ENCODE measurements around the gene DBNDD1. TPM values are rescaled to one million over a fixed set of nuclear protein-coding genes. Genes with fewer than 3 reads are reported as not detected.

Gene DBNDD1
- total and polyA plus RNA-seq, 3 donors from 2014 or later: 2.3 to 5.1 (median 4.7) TPM

GRCh38 chr16:89982318-89982717 is 36.9 kb downstream of the DBNDD1 start:
- TF ChIP-seq POLR2A (IDR thresholded peaks at IDR 0.05) (no peak), CTCF (IDR thresholded peaks at IDR 0.05) (no peak)
- intact Hi-C loops (cut with DNase I; ENCODE audit: low total_unique reads): no loop called here
- Histone ChIP-seq H3K27ac (no peak overlapping the region), H3K27me3 (no peaks in the 10 kb centered on the region), H3K36me3 (ENCODE audit: low read depth, missing control alignments) (no peaks in the 10 kb centered on the region), H3K9me3 (no peaks in the 10 kb centered on the region), H3K4me3 (no peak overlapping the region), H3K4me1 (no peaks in the 10 kb centered on the region)
- no peak for DNase-seq
- WGBS, 2 donors: 85 to 91% methylated on average over 8 to 9 of the region's 9 CpGs

DNA sequence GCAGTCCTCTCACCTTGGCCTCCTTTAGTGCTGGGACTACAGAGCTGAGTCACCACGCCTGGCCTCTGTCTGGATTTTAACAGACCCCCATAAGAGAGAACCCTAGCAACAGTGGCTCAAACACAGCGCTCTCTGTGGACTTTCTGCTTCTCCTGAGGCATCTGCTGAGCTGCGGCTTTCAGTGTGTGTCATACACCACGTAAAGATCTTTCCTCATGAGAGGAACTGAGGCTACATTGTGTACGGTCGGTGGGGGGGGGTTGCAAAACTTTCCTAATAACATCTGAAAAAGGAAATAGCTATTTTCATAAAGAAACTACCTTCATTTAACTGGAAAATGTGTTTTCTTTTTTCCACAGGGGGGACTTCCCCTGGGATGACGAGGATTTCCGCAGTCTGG is 37.8 kb downstream of the DBNDD1 start:
- Histone ChIP-seq H3K27me3 (no peaks in the 10 kb centered on the region), H3K36me3 (ENCODE audit: low read depth, missing control alignments) (no peaks in the 10 kb centered on the region), H3K4me1 (no peaks in the 10 kb centered on the region), H3K27ac (no peak overlapping the region), H3K9me3 (no peaks in the 10 kb centered on the region), H3K4me3 (no peak overlapping the region)
- TF ChIP-seq CTCF (IDR thresholded peaks at IDR 0.05): no peak
- no peak for TF ChIP-seq POLR2A (IDR thresholded peaks at IDR 0.05)
- intact Hi-C loops (cut with DNase I; ENCODE audit: low total_unique reads): no loop called here
- no peak for DNase-seq
- WGBS, 2 donors: 90 to 96% methylated on average over 8 of the region's 8 CpGs

GRCh38 chr16:89974870-89975269 is 44.4 kb downstream of the DBNDD1 start:
- no peaks in the 10 kb centered on the region for H3K36me3 ChIP-seq (ENCODE audit: low read depth, missing control alignments)
- H3K4me1 ChIP-seq: peaks cover 21% of the 10 kb centered on the region
- TF ChIP-seq CTCF (IDR thresholded peaks at IDR 0.05) (no peak), POLR2A (IDR thresholded peaks at IDR 0.05) (no peak)
- no peak for DNase-seq
- no peak overlapping the region for H3K27ac ChIP-seq
- no peaks in the 10 kb centered on the region for H3K9me3 ChIP-seq
- intact Hi-C loops (cut with DNase I; ENCODE audit: low total_unique reads): no loop called here
- no peaks in the 10 kb centered on the region for H3K27me3 ChIP-seq
- H3K4me3 ChIP-seq: no peak overlapping the region
- WGBS, 2 donors: 59 to 90% methylated on average over 2 of the region's 2 CpGs

GRCh38 chr16:89973654-89974335 is 45.5 kb downstream of the DBNDD1 start:
- Histone ChIP-seq H3K36me3 (ENCODE audit: low read depth, missing control alignments) (no peaks in the 10 kb centered on the region), H3K27me3 (no peaks in the 10 kb centered on the region), H3K4me3 (peak overlapping the region in 1 of 2 donors; percentile 82), H3K27ac (no peak overlapping the region), H3K4me1 (peaks cover 21% of the 10 kb centered on the region), H3K9me3 (no peaks in the 10 kb centered on the region)
- TF ChIP-seq CTCF (IDR thresholded peaks at IDR 0.05) (no peak), POLR2A (IDR thresholded peaks at IDR 0.05) (no peak)
- no peak for DNase-seq
- 61 to 76% methylated on average over 13 of the region's 13 CpGs for WGBS, 2 donors
- intact Hi-C loops (cut with DNase I; ENCODE audit: low total_unique reads): no loop called here

- no peak for TF ChIP-seq POLR2A (IDR thresholded peaks at IDR 0.05)
- TF ChIP-seq CTCF (IDR thresholded peaks at IDR 0.05): no peak
- H3K27me3 ChIP-seq: no peaks in the 10 kb centered on the region
- no peak for DNase-seq
- intact Hi-C loops (cut with DNase I; ENCODE audit: low total_unique reads): no loop called here
- H3K4me3 ChIP-seq: peak overlapping the region; percentile 82 to 97
- H3K4me1 ChIP-seq: peaks cover 21% of the 10 kb centered on the region
- WGBS, 2 donors: 10 to 16% methylated on average over 14 of the region's 14 CpGs
- peak overlapping the region; percentile 95 to 97 for H3K27ac ChIP-seq
- H3K9me3 ChIP-seq: no peaks in the 10 kb centered on the region
- H3K36me3 ChIP-seq (ENCODE audit: low read depth, missing control alignments): no peaks in the 10 kb centered on the region
Measured at GRCh38 chr16:89973235-89973634, 46.0 kb downstream of the DBNDD1 start.
